Neural cell (in vitro differentiated cells): Measurements from ENCODE around the gene SOX18.

Source experiments
- EZH2 ChIP-seq: fragments of 200-600, 300-800 bp; shearing (Covaris generic), sonication (generic); IDR thresholded peaks from 2 replicates; pipeline ENCODE4 v1.6.1; 2014; ENCODE audit warnings: antibody characterized with exemption, low read length, borderline replicate concordance, mild to moderate bottlenecking; ENCODE audit not compliant: insufficient read depth, poor library complexity, severe bottlenecking
- POLR2AphosphoS5 ChIP-seq: IDR thresholded peaks from 2 replicates; pipeline ENCODE4 v1.6.1; 2012
- SMC3 ChIP-seq: fragments of 450-650 bp; conservative IDR thresholded peaks from 2 replicates; pipeline ENCODE4 v1.6.1; 2014; ENCODE audit warnings: antibody characterized with exemption, mild to moderate bottlenecking, moderate library complexity; ENCODE audit not compliant: poor library complexity
- TAF1 ChIP-seq: IDR thresholded peaks from 2 replicates; pipeline ENCODE4 v1.6.1; 2012; ENCODE audit warnings: low read depth
- TF ChIP-seq, protein P1 (sequence below): fragments of 450-650 bp; IDR thresholded peaks from 2 replicates; pipeline ENCODE4 v1.5.1; 2014; ENCODE audit warnings: antibody characterized with exemption, mild to moderate bottlenecking, moderate library complexity; ENCODE audit not compliant: poor library complexity, severe bottlenecking
- TF ChIP-seq, protein P2 (sequence below): IDR thresholded peaks from 2 replicates; pipeline ENCODE4 v1.6.1; 2012; ENCODE audit warnings: borderline replicate concordance

DNA sequence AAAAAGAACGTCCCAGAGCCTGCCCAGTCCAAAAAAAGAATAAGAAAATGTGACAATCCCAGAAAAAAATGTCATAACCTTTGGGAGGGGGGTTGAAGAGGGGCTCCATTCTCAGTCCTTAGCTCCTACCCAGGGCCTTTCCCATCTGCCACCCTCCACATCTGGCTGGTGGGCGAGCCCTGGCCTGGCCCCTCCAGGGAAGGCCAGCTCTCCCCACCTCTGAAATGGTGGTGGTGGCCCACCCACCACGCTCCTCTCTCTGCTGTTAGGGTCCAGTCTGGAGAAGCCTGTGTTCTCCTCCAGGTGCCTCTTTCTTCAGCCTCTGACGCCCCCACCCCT, 29.5 kb upstream of the SOX18 start:
- TF ChIP-seq, protein P1, sequence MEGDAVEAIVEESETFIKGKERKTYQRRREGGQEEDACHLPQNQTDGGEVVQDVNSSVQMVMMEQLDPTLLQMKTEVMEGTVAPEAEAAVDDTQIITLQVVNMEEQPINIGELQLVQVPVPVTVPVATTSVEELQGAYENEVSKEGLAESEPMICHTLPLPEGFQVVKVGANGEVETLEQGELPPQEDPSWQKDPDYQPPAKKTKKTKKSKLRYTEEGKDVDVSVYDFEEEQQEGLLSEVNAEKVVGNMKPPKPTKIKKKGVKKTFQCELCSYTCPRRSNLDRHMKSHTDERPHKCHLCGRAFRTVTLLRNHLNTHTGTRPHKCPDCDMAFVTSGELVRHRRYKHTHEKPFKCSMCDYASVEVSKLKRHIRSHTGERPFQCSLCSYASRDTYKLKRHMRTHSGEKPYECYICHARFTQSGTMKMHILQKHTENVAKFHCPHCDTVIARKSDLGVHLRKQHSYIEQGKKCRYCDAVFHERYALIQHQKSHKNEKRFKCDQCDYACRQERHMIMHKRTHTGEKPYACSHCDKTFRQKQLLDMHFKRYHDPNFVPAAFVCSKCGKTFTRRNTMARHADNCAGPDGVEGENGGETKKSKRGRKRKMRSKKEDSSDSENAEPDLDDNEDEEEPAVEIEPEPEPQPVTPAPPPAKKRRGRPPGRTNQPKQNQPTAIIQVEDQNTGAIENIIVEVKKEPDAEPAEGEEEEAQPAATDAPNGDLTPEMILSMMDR = no peak
- TF ChIP-seq SMC3 = no peak
- TF ChIP-seq TAF1 = no peak
- no peak for TF ChIP-seq POLR2AphosphoS5
- no peak for TF ChIP-seq EZH2
- TF ChIP-seq, protein P2, sequence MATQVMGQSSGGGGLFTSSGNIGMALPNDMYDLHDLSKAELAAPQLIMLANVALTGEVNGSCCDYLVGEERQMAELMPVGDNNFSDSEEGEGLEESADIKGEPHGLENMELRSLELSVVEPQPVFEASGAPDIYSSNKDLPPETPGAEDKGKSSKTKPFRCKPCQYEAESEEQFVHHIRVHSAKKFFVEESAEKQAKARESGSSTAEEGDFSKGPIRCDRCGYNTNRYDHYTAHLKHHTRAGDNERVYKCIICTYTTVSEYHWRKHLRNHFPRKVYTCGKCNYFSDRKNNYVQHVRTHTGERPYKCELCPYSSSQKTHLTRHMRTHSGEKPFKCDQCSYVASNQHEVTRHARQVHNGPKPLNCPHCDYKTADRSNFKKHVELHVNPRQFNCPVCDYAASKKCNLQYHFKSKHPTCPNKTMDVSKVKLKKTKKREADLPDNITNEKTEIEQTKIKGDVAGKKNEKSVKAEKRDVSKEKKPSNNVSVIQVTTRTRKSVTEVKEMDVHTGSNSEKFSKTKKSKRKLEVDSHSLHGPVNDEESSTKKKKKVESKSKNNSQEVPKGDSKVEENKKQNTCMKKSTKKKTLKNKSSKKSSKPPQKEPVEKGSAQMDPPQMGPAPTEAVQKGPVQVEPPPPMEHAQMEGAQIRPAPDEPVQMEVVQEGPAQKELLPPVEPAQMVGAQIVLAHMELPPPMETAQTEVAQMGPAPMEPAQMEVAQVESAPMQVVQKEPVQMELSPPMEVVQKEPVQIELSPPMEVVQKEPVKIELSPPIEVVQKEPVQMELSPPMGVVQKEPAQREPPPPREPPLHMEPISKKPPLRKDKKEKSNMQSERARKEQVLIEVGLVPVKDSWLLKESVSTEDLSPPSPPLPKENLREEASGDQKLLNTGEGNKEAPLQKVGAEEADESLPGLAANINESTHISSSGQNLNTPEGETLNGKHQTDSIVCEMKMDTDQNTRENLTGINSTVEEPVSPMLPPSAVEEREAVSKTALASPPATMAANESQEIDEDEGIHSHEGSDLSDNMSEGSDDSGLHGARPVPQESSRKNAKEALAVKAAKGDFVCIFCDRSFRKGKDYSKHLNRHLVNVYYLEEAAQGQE = no peak
